Activated T-helper 1 cell treated with anti-CD3 and anti-CD28 coated beads, Interleukin-12 subunit alpha, Interleukin-12 subunit beta, Interleukin-2, Interleukin-4 antibody, amounts not matched to agents 30 ng/mL and 10 ng/mL and 1 ng/mL, durations not matched to agents 14 hours and 24 hours and 36 hours (primary cell): ENCODE data around the gene OBSCN. TPM values are rescaled to one million over a fixed set of nuclear protein-coding genes. Genes with fewer than 3 reads are reported as not detected.

Experiments used
- DNase-seq: peaks from one replicate; pipeline ENCODE4 v3.0.0; 2021; ENCODE audit warnings: low spot score
- H3K27ac Mint-ChIP-seq: one replicate; pipeline ENCODE4 v1.8.0; 2021; ENCODE audit warnings: mild to moderate bottlenecking, mixed read lengths
- H3K27me3 Mint-ChIP-seq: one replicate; pipeline ENCODE4 v1.8.0; 2022; ENCODE audit warnings: mild to moderate bottlenecking, moderate library complexity, mixed read lengths; ENCODE audit not compliant: insufficient read depth
- H3K36me3 Mint-ChIP-seq: one replicate; pipeline ENCODE4 v1.8.0; 2021; ENCODE audit warnings: low read depth, mixed read lengths
- H3K4me1 Mint-ChIP-seq: one replicate; pipeline ENCODE4 v1.8.0; 2021; ENCODE audit warnings: low read depth, mixed read lengths
- H3K4me3 Mint-ChIP-seq: one replicate; pipeline ENCODE4 v1.8.0; 2021; ENCODE audit warnings: mild to moderate bottlenecking, moderate library complexity, mixed read lengths
- H3K9me3 Mint-ChIP-seq: one replicate; pipeline ENCODE4 v1.8.0; 2021; ENCODE audit warnings: mixed read lengths
- intact Hi-C: fragments of 100-400 bp; cut with micrococcal nuclease; formaldehyde crosslinking; loops from one replicate; pipeline ENCODE4 v1.15.1; 2024
- total RNA-seq: library from RNA; stranded (reverse); gene quantifications from 2 replicates; pipeline ENCODE4 v1.2.3, GENCODE V29; 2022

The OBSCN gene
- 15.0 and 15.2 TPM in 2 replicates for total RNA-seq

- H3K4me3 Mint-ChIP-seq: no peak within 1 kb of the TSS
- no peaks in the 10 kb centered on the region for H3K9me3 Mint-ChIP-seq
- H3K4me1 Mint-ChIP-seq: no peaks in the 10 kb centered on the region
- H3K27ac Mint-ChIP-seq: no peak within 1 kb of the TSS
- peaks cover 9% of the 10 kb centered on the region for H3K27me3 Mint-ChIP-seq
- no peaks in the 10 kb centered on the region for H3K36me3 Mint-ChIP-seq
- no peak for DNase-seq
- intact Hi-C loops: no loop called here
Observed at GRCh38 chr1:228207851-228208821, at the start of gene OBSCN. TSS of gene OBSCN (plus strand) at chr1:228208044. CDS start at chr1:228211784, 3,740 bp downstream.

DNA sequence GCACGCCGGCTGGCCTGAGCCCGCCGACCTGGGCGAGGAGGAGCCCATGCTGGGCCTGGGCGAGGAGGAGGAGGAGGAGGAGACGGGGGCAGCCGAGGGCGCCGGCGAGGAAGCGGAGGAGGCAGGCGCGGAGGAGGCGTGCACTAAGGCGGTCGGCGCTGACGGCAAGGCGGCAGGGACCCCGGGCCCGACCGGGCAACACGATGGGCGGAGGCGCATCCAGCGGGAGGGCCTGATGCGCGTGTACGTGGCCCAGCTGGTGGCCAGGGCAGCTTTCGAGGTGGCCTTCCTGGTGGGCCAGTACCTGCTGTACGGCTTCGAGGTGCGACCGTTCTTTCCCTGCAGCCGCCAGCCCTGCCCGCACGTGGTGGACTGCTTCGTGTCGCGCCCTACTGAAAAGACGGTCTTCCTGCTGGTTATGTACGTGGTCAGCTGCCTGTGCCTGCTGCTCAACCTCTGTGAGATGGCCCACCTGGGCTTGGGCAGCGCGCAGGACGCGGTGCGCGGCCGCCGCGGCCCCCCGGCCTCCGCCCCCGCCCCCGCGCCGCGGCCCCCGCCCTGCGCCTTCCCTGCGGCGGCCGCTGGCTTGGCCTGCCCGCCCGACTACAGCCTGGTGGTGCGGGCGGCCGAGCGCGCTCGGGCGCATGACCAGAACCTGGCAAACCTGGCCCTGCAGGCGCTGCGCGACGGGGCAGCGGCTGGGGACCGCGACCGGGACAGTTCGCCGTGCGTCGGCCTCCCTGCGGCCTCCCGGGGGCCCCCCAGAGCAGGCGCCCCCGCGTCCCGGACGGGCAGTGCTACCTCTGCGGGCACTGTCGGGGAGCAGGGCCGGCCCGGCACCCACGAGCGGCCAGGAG, 49.5 kb upstream of the OBSCN start:
- no peaks in the 10 kb centered on the region for H3K27me3 Mint-ChIP-seq
- H3K4me3 Mint-ChIP-seq: no peak overlapping the region
- no peak overlapping the region for H3K27ac Mint-ChIP-seq
- peaks cover 11% of the 10 kb centered on the region for H3K4me1 Mint-ChIP-seq
- no peaks in the 10 kb centered on the region for H3K9me3 Mint-ChIP-seq
- DNase-seq: no peak
- no peaks in the 10 kb centered on the region for H3K36me3 Mint-ChIP-seq
- intact Hi-C loops: no loop called here

GRCh38 chr1:228159008-228159665, 48.7 kb upstream of the OBSCN start:
- no peak for DNase-seq
- Mint-ChIP-seq H3K27me3 (no peaks in the 10 kb centered on the region), H3K27ac (no peak overlapping the region), H3K4me1 (peaks cover 15% of the 10 kb centered on the region), H3K36me3 (no peaks in the 10 kb centered on the region), H3K9me3 (no peaks in the 10 kb centered on the region), H3K4me3 (no peak overlapping the region)
- intact Hi-C loops: no loop called here

DNA sequence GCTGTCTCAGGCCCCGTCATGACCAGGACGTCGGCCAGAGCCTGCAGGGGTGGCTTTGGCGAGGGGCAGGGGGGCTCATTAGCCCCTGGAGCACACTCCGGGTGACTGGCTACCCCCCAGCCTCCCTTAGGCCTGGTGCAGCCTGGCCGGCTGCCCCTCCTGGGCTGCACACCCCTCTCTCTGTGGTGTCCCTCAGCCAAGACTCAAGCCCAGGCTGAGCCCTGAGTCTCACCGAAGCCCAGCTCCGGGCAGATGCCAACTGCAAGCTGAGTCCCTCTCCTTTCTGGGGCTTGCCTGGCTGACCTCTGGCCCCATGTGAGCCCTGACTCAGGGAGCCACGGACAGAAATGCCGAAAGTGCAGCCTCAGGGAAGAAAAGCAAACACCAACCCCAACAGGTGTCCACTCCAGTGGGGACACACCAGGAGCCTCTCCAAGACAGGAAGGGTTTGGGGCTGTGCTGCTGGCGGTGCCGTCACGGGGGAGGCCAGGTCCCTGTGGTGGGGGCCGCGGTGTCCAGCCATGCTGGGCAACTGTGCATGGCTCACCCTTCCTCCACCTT, 47.6 kb upstream of the OBSCN start:
- H3K27ac Mint-ChIP-seq: no peak overlapping the region
- no peaks in the 10 kb centered on the region for H3K27me3 Mint-ChIP-seq
- H3K9me3 Mint-ChIP-seq: no peaks in the 10 kb centered on the region
- intact Hi-C loops: loop anchor here (10.0 kb wide), 2 partner anchors 1345 to 1755 kb away; partner anchors contain the start of genes NUP133 and PARP1
- DNase-seq: no peak
- peaks cover 15% of the 10 kb centered on the region for H3K4me1 Mint-ChIP-seq
- H3K36me3 Mint-ChIP-seq: no peaks in the 10 kb centered on the region
- no peak overlapping the region for H3K4me3 Mint-ChIP-seq

GRCh38 chr1:228161362-228161761, 46.5 kb upstream of the OBSCN start:
- Mint-ChIP-seq H3K36me3 (no peaks in the 10 kb centered on the region), H3K9me3 (no peaks in the 10 kb centered on the region), H3K27ac (no peak overlapping the region), H3K4me1 (peaks cover 15% of the 10 kb centered on the region), H3K4me3 (no peak overlapping the region), H3K27me3 (no peaks in the 10 kb centered on the region)
- DNase-seq: no peak
- intact Hi-C loops: loop anchor here (10.0 kb wide), 2 partner anchors 1343 to 1757 kb away; partner anchors contain the start of genes NUP133 and PARP1

DNA sequence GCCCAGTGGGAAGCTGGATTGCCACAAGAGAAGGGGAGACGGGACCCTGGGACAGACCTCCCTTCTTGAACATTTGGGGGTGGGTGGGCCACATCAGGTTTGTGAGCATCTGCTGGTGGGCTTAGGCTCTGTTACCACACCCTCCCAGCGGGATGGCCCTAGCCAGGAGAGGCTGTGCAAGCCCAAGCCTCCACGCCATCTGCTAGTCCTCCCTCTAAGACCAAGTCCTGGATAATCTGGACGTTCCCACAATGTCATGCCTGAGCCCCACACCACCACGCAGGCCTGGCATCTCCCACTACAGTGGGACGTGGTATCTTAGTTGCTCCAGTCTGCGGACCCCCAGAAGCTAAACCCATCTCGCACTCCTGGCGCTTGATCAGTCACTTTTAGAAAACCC, 46.0 kb upstream of the OBSCN start:
- Mint-ChIP-seq H3K9me3 (no peaks in the 10 kb centered on the region), H3K4me3 (no peak overlapping the region), H3K36me3 (no peaks in the 10 kb centered on the region), H3K27me3 (no peaks in the 10 kb centered on the region), H3K27ac (no peak overlapping the region), H3K4me1 (peaks cover 20% of the 10 kb centered on the region)
- DNase-seq: no peak
- intact Hi-C loops: loop anchor here (10.0 kb wide), 2 partner anchors 1343 to 1757 kb away; partner anchors contain the start of genes NUP133 and PARP1

DNA sequence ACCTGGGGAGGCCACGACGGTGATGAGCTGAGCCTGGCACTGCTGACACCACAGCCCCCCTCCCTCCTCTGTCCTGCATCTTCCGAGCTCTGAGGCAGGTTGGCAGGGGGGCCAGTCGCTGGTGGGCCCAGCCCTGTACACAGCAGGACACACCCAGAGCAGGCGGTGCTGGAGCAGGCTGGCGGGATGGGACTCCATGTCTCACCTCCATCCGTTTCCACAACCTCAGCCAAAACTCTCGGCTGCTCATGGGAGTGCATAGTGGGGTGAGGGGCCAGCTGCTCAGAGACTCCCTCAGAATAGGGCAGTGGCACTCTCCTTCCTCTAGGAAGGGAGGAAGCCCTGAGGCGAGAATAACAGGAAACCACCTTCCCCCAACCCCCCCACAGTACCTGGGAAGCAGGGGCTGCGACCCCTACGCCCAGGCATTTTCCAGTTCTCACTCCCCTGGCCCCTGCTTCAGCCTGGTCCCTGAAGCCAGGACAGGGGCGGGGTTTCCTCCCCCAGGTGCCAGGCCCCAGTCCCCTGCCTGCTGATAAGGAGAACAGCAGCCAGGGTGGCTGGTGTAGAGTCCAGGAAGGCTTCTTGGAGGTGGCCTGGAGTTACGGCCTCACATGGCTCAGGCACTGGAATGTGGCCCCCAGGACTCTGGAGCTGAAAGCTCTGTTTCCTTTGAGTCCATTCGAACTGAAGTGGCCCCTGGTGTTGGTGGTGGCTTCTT, 45.4 kb upstream of the OBSCN start:
- intact Hi-C loops: loop anchor here (10.0 kb wide), 2 partner anchors 1342 to 1758 kb away; partner anchors contain the start of genes NUP133 and PARP1
- no peaks in the 10 kb centered on the region for H3K9me3 Mint-ChIP-seq
- peaks cover 21% of the 10 kb centered on the region for H3K4me1 Mint-ChIP-seq
- H3K36me3 Mint-ChIP-seq: no peaks in the 10 kb centered on the region
- DNase-seq: no peak
- H3K27me3 Mint-ChIP-seq: no peaks in the 10 kb centered on the region
- no peak overlapping the region for H3K4me3 Mint-ChIP-seq
- H3K27ac Mint-ChIP-seq: no peak overlapping the region

- intact Hi-C loops: loop anchor here (10.0 kb wide), 2 partner anchors 1342 to 1758 kb away; partner anchors contain the start of genes NUP133 and PARP1
Observed at GRCh38 chr1:228163007-228163753, 44.7 kb upstream of the OBSCN start.

GRCh38 chr1:228163776-228164519, 43.9 kb upstream of the OBSCN start:
- peak overlapping the region; percentile 75 for H3K27ac Mint-ChIP-seq
- no peaks in the 10 kb centered on the region for H3K9me3 Mint-ChIP-seq
- intact Hi-C loops: loop anchor here (10.0 kb wide), 2 partner anchors 1341 to 1759 kb away; partner anchors contain the start of genes NUP133 and PARP1
- peaks cover 6% of the 10 kb centered on the region for H3K36me3 Mint-ChIP-seq
- peak overlapping the region; percentile 64 for H3K4me3 Mint-ChIP-seq
- H3K27me3 Mint-ChIP-seq: no peaks in the 10 kb centered on the region
- DNase-seq: no peak
- H3K4me1 Mint-ChIP-seq: peaks cover 21% of the 10 kb centered on the region

More at GRCh38 chr1:228163007-228163753, 44.7 kb upstream of the OBSCN start:
- Mint-ChIP-seq H3K27ac (no peak overlapping the region), H3K36me3 (peaks cover 2% of the 10 kb centered on the region), H3K4me3 (no peak overlapping the region), H3K27me3 (no peaks in the 10 kb centered on the region), H3K4me1 (peaks cover 21% of the 10 kb centered on the region), H3K9me3 (no peaks in the 10 kb centered on the region)
- DNase-seq: no peak

GRCh38 chr1:228164561-228165371, 43.1 kb upstream of the OBSCN start:
- Mint-ChIP-seq H3K36me3 (peaks cover 6% of the 10 kb centered on the region), H3K4me3 (peak overlapping the region; percentile 86), H3K27ac (peak overlapping the region; percentile 94)

More at GRCh38 chr1:228164561-228165371, 43.1 kb upstream of the OBSCN start:
- no peaks in the 10 kb centered on the region for H3K9me3 Mint-ChIP-seq
- H3K4me1 Mint-ChIP-seq: peaks cover 21% of the 10 kb centered on the region
- no peak for DNase-seq
- intact Hi-C loops: loop anchor here (1.0 to 10.0 kb wide), 10 partner anchors 61 to 1760 kb away; partner anchors contain the start of genes C1orf35, JMJD4, NUP133 and PARP1
- H3K27me3 Mint-ChIP-seq: no peaks in the 10 kb centered on the region
